HG03064 (cell line): Measurements from ENCODE around the gene TTC22.

ENCODE experiments used
- ATAC-seq: cut with Tn5 transposase; IDR thresholded peaks from one replicate; pipeline ENCODE4 v1.9.1; 2021; ENCODE audit warnings: low read depth; ENCODE audit not compliant: unreplicated experiment

TTC22 gene

DNA sequence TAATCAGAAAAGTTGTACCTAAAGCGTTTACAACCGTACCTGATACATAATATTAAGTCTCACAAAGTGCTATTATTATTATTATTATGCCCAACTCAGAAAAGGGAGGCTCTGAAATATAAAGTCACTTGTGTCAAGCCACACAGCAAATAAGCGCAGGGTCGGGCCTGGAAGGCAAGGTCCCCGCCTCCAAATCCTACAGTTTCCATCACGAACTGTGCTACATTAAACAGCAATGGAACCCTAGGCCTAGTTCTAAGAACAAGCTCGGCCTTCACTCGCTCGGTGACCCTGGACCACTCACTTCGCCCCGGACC is 37.3 kb downstream of the TTC22 start:
- ATAC-seq, result no peak

DNA sequence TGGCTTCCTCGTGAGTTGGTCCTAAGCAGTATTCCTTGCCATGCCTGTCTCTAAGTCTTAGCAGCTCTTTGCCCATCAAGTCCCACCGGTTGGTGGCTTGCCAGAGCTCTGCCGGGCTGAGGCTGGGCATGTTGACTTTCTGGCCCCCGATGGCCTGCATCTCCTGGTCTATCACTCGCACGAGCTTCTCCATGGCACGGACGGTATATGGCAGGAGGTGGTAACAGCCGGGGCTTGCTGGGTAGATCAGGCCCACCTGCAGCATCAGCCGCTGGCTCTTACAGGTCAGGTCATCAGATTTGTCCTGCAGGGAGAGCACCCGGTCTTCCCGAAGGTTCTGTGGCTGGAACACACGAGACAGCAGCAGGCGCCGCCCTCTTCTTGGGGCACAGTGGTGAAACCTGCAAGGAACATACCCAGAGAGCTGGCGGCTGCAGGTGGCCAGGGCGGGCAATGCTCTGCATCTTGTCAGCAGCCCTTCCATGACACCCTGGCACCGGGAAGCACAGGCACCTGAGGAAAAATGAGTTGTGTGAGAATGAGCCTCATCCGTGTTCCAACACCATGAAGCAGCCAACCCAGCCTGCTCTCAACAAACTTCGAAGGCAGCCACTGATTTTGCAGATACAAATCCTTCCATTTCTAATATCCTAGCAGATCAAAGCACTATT is 42.3 kb downstream of the TTC22 start:
- no peak for ATAC-seq

GRCh38 chr1:54757833-54758232 is 43.3 kb downstream of the TTC22 start:
- ATAC-seq, result no peak

- no peak for ATAC-seq
Measured at GRCh38 chr1:54754486-54755285, 46.4 kb downstream of the TTC22 start.

GRCh38 chr1:54754045-54754444 is 47.1 kb downstream of the TTC22 start:
- ATAC-seq, result no peak

GRCh38 chr1:54751426-54751825 is 49.7 kb downstream of the TTC22 start:
- no peak for ATAC-seq

DNA sequence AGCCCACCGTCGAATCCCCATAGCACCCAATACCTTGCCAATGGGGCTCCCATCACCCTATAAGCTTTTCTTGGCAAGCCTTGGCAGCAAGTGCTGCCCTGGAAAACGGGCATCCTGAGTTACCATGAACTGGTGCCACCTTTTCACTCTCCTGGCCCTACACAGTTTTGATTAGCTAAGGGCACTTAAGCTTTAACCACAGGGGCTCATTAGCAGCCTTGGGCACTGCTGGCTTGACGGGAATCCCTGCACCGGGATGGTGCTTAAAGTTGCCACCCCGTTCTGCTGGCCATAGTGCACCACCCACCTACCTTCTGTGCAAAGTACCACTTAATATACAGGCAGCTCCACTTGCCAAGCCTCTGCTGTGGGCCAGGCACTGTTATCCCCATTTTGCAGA is 50.5 kb downstream of the TTC22 start:
- ATAC-seq, result no peak

DNA sequence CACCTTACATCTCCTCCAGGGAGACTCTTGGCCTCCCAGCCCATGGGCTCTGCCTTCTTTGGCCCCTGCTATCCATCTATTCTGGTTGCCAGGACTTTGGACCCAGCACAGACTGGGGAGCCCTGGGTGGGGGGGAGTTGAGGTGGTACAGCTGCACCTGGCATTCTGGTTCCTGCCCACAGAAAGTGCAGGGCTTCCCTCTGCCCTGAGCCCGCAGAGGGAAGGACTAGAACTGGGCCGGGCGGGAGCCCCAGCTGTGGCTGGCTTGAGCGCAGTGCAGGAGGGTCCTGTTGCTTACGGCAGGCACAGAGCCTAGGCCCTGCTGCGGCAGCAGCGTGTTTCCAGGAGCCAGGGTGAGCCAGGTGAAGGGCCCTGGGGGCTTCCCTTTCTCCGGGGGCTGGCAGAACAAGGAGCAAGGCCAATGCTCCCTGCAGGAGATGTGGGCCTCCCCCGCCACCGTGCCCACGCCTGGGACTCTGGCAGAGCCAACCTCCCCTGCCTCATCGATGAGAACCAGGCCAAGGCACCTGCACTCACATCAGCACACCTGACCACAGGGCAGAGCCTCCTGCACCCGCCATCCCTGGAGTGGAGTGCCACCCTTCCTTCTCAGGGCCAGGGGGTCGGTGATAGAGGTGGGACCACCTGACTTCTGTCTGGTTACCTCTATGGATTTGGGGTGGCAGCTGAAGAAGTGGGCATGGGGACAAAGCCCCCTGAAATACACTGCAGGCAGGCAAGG is 52.9 kb downstream of the TTC22 start:
- ATAC-seq, result no peak

DNA sequence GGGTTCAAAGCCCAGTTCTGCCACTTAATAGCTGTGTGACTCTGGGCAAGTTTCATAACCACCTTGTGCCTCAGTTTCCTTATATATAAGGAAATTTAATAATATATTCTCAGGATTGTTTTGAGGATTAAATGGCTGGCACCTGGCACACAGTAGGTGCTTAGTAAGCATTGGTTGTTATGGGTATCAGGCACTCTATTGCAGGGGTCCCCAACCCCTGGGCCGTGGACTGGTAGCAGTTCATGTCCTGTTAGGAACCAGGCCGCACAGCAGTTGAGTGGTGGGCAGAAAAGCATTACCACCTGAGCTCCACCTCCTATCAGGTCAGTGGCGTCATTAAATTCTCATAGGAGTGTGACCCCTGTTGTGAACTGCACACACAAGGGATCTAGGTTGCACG is 55.3 kb downstream of the TTC22 start:
- ATAC-seq, result no peak

GRCh38 chr1:54745274-54745673 is 55.8 kb downstream of the TTC22 start:
- ATAC-seq, result no peak

GRCh38 chr1:54744696-54745095 is 56.4 kb downstream of the TTC22 start:
- ATAC-seq, result no peak

DNA sequence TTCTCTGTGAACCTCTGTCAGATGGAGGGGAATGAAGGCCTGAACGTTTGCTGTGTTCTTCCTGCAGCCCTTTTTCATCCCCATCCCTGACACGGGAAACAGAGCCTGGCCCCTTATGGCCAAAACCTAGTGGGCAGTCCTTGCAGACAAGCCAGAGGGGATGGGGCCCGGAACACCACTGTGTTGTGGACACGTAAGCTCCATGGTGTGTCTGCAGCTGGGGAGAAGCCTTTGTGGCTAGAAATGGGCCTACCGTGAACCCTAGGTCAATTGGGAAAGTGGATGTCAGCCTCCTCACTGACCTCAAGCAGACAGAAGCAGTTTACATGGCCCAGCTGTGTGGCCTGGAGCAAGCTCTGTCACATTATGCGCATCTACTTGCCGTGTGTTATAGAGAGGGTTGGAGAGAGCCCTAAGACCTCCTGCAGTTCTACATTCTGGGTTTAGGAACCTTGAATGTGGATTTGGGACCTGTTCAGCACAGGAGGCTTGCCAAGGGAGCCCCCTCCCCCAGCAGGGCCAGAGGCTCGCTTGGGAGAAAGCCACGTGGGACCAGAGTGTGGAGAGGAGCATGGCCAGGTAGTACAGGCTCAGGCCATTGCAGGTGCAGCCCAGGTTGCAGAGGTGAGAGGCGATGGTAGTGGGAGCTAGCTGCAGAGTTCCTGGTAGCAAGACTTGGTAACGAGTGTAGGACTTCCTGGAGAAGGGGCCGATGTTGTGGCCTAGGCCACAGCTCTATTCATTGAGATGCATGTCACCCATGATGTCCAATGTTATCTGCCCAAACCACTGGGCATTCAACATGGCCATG is 57.5 kb downstream of the TTC22 start:
- ATAC-seq, result no peak

- no peak for ATAC-seq
Measured at GRCh38 chr1:54742282-54742681, 58.8 kb downstream of the TTC22 start.

DNA sequence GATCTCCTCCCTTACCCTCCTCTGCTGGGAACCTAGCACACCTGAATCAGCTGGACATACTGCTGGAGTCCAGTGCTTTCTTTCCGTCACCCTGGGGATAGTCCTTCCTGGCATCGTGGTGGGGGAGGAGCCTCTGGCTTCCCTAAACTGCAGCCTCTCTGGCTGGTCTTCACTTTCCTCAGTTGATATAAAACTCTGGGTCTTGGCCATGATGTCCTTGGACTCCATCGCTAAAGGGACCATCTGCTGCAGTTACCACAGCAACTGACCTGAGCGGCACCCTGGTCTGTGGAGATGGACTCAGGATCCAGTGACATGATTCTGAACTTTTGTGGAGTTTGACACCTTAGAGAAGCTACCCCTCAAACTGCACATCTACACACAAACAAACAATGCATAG is 59.6 kb downstream of the TTC22 start:
- no peak for ATAC-seq

DNA sequence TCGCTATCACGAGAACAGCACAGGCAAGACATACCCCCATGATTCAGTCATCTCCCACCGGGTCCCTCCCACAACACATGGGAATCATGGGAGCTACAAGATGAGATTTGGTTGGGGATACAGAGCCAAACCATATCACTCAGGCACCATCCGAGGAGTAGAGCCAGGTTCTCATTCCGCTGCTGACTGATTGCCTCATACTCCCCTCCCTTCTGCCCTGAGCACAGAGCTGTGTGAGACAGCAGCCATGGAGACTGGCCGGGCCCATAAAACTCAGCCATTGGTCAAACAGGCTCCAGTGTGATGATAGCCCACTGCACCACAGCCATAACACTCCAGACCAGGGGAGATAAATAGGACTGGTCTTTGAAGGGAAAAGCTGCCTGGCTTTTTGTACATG is 62.9 kb downstream of the TTC22 start:
- no peak for ATAC-seq

- no peak for ATAC-seq
Measured at GRCh38 chr1:54736685-54737084, 64.4 kb downstream of the TTC22 start.
